NCI-H146 (cell line): ENCODE measurements around the gene ARSG.

Experiments used
- DNase-seq: peaks from one replicate; lab custom pipeline; 2025; lab: John Stamatoyannopoulos, UW

The ARSG gene

GRCh38 chr17:68431045-68431608, 139.8 kb downstream of the ARSG start:
- no peak for DNase-seq

GRCh38 chr17:68431661-68432071, 140.4 kb downstream of the ARSG start:
- no peak for DNase-seq

GRCh38 chr17:68432086-68432864, 141.0 kb downstream of the ARSG start:
- no peak for DNase-seq

- DNase-seq: no peak
Observed at GRCh38 chr17:68433211-68433610, 141.9 kb downstream of the ARSG start.

GRCh38 chr17:68433911-68434508, 142.7 kb downstream of the ARSG start:
- no peak for DNase-seq

- DNase-seq: no peak
Observed at GRCh38 chr17:68435361-68435760, 144.1 kb downstream of the ARSG start.

GRCh38 chr17:68435876-68436842, 144.9 kb downstream of the ARSG start:
- peak; percentile 79 for DNase-seq

GRCh38 chr17:68437979-68438822, 146.9 kb downstream of the ARSG start:
- no peak for DNase-seq

GRCh38 chr17:68439656-68440290, 148.5 kb downstream of the ARSG start:
- DNase-seq: no peak

GRCh38 chr17:68440526-68440925, 149.2 kb downstream of the ARSG start:
- no peak for DNase-seq

- DNase-seq: no peak
Observed at GRCh38 chr17:68441070-68441770, 149.9 kb downstream of the ARSG start.

- no peak for DNase-seq
Observed at GRCh38 chr17:68443972-68444464, 152.7 kb downstream of the ARSG start.

GRCh38 chr17:68445671-68446070, 154.4 kb downstream of the ARSG start:
- DNase-seq: no peak

- DNase-seq: no peak
Observed at GRCh38 chr17:68446626-68447041, 155.3 kb downstream of the ARSG start.

- DNase-seq: no peak
Observed at GRCh38 chr17:68449021-68449739, 157.9 kb downstream of the ARSG start.

- no peak for DNase-seq
Observed at GRCh38 chr17:68450391-68450790, 159.1 kb downstream of the ARSG start.

GRCh38 chr17:68450801-68451200, 159.5 kb downstream of the ARSG start:
- no peak for DNase-seq

GRCh38 chr17:68451670-68452354, 160.5 kb downstream of the ARSG start:
- DNase-seq: no peak
